GM12878 (cell line): ENCODE results near the gene DET1. TPM values are rescaled to one million over a fixed set of nuclear protein-coding genes. Genes with fewer than 3 reads are reported as not detected.

Source experiments
- ATF7 ChIP-seq: fragments of 450-650 bp; IDR thresholded peaks from 2 replicates; pipeline ENCODE4 v1.6.1; 2016; ENCODE audit warnings: low read depth, mild to moderate bottlenecking
- BCL3 ChIP-seq: IDR thresholded peaks from 2 replicates; pipeline ENCODE4 v1.6.1; 2011; ENCODE audit warnings: borderline replicate concordance, low read depth, mild to moderate bottlenecking, moderate library complexity, low read length; ENCODE audit not compliant: insufficient read depth, poor library complexity, severe bottlenecking
- BCLAF1 ChIP-seq: fragments of 450-650 bp; IDR thresholded peaks from 2 replicates; pipeline ENCODE4 v1.6.1; 2017; ENCODE audit warnings: antibody characterized with exemption, mild to moderate bottlenecking, moderate library complexity
- ELK1 ChIP-seq: IDR thresholded peaks from 2 replicates; pipeline ENCODE4 v1.6.1; 2012; ENCODE audit warnings: low read depth, low read length, improper control_type of control experiment
- ESRRA ChIP-seq: IDR thresholded peaks from 2 replicates; pipeline ENCODE4 v1.6.1; 2012; ENCODE audit warnings: mild to moderate bottlenecking, low read length, improper control_type of control experiment
- FOXK2 ChIP-seq: fragments of 450-650 bp; IDR thresholded peaks from 2 replicates; pipeline ENCODE4 v1.6.1; 2017; ENCODE audit warnings: mild to moderate bottlenecking, moderate library complexity
- HDAC2 ChIP-seq: fragments of 200-600 bp; sonication (generic); IDR thresholded peaks from 2 replicates; pipeline ENCODE4 v1.6.1; 2017
- JUNB ChIP-seq: IDR thresholded peaks from 2 replicates; pipeline ENCODE4 v1.6.1; 2016; ENCODE audit warnings: antibody characterized with exemption, mild to moderate bottlenecking
- JUND ChIP-seq: IDR thresholded peaks from 2 replicates; pipeline ENCODE4 v1.6.1; 2012; ENCODE audit warnings: low read depth, mild to moderate bottlenecking, low read length, improper control_type of control experiment, moderate library complexity
- KLF5 ChIP-seq: fragments of 450-650 bp; IDR thresholded peaks from 2 replicates; pipeline ENCODE4 v1.6.1; 2014; ENCODE audit warnings: mild to moderate bottlenecking; ENCODE audit not compliant: partially characterized antibody
- MTA2 ChIP-seq: fragments of 450-650 bp; IDR thresholded peaks from 2 replicates; pipeline ENCODE4 v1.6.1; 2016; ENCODE audit warnings: low read depth, mild to moderate bottlenecking, moderate library complexity
- MYB ChIP-seq: fragments of 150-350 bp; IDR thresholded peaks from 2 replicates; pipeline ENCODE4 v1.6.1; 2014; ENCODE audit warnings: mild to moderate bottlenecking, low read depth, low read length, borderline replicate concordance
- PML ChIP-seq: IDR thresholded peaks from 2 replicates; pipeline ENCODE4 v1.6.1; 2012; ENCODE audit warnings: low read length, inconsistent platforms
- POLR2A ChIP-seq: IDR thresholded peaks from 2 replicates; pipeline ENCODE4 v1.6.1; 2011; ENCODE audit warnings: low read depth, mild to moderate bottlenecking, low read length
- RELA ChIP-seq: fragments of 450-650 bp; IDR thresholded peaks from 2 replicates; pipeline ENCODE4 v1.8.0; 2014; ENCODE audit warnings: borderline replicate concordance; ENCODE audit not compliant: partially characterized antibody
- SIX5 ChIP-seq: IDR thresholded peaks from 2 replicates; pipeline ENCODE4 v1.6.1; 2011; ENCODE audit warnings: mild to moderate bottlenecking, low read depth, low read length, moderate library complexity; ENCODE audit not compliant: severe bottlenecking
- SKIL ChIP-seq: fragments of 450-650 bp; IDR thresholded peaks from 2 replicates; pipeline ENCODE4 v1.6.1; 2017; ENCODE audit warnings: mild to moderate bottlenecking, low read depth, inconsistent platforms; ENCODE audit not compliant: poor library complexity, severe bottlenecking
- SMAD5 ChIP-seq: IDR thresholded peaks from 2 replicates; pipeline ENCODE4 v1.6.1; 2016; ENCODE audit warnings: antibody characterized with exemption, low read depth
- TCF12 ChIP-seq: IDR thresholded peaks from 2 replicates; pipeline ENCODE4 v1.6.1; 2011; ENCODE audit warnings: low read depth, mild to moderate bottlenecking, low read length
- polyA plus RNA-seq, 11 experiments: library from polyadenylated mRNA; depleted of rRNA in 4 of 11; unstranded in 6 of 11; stranded (reverse) in 5 of 11; fragments of >200 nt; fragmentation: Nextera tagmentation in 4 of 11; fragmentation: Illumina TruSeq in 1 of 11; extraction: Ambion mirVana in 4 of 11; extraction: Trizol in 1 of 11; gene quantifications; 1 replicate in 1 of 11; 2 replicates in 10 of 11; pipeline versions ENCODE4 v1.2.1 to v1.2.3, GENCODE V29; 2011 to 2016; ENCODE audit warnings: inconsistent platforms in 2 of 11, missing spikeins in 2 of 11, low read depth in 1 of 11
- total RNA-seq, 4 experiments: library from RNA; depleted of rRNA in 3 of 4; stranded (reverse); fragments of >200 nt in 3 of 4; fragmentation: Illumina TruSeq in 1 of 4; extraction: Trizol in 1 of 4; gene quantifications; 2 replicates each; pipeline versions ENCODE4 v1.2.1 to v1.2.3, GENCODE V29; 2013 to 2021

DET1 gene
- total and polyA plus RNA-seq, 10 of the 15 experiments (the other 5 are each of a cell fraction or from before 2014, with no cell fraction given) = 0.16 to 2.7 (median 1.4) TPM

- TF ChIP-seq BCLAF1 (peak; percentile 93), ESRRA (peak; percentile 58; the same call in 1 of the 2 replicates), MYB (no peak), JUNB (no peak), SKIL (peak; percentile 99), ATF7 (peak; percentile 100), KLF5 (peak; percentile 99), PML (peak; percentile 75), TCF12 (peak; percentile 81), SIX5 (peak; percentile 63), MTA2 (peak; percentile 31), FOXK2 (peak; percentile 98), BCL3 (no peak), ELK1 (peak; percentile 78; the same call in 1 of the 2 replicates), SMAD5 (0 out of 2 replicates have a peak, but pooled peaks have one; percentile 61), RELA (peak; percentile 30), HDAC2 (peak; percentile 83; the same call in 1 of the 2 replicates), POLR2A (peak; percentile 90), JUND (peak; percentile 99)
These were observed 79.2 kb downstream of the DET1 start, which contains the start of the genes MRPL46 and MRPS11 (continued) for GRCh38 chr15:88467073-88467934.
